ENCODE results near the gene SPSB1. TPM values are rescaled to one million over a fixed set of nuclear protein-coding genes. Genes with fewer than 3 reads are reported as not detected.

Gene SPSB1
- total RNA-seq, 1 experiment from 2014 or later: 18.2 TPM

DNA sequence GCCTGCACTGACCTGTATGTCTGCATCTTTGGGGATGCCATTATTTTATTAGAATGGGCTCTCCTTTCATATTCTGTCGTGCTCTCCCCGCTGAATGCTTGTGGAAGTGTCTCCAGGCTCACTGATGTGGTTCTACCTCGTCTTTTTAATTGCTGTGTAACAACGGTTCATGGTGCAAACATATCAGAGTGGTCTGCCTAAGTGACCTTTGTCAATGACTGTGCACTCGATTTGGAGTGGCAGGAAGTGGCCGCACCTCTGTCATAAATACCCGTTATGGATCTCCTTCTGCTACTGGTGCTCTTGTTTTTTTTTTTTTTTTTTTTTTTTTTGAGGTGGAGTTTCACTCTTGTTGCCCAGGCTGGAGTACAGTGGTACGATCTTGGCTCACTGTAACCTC, 38.3 kb downstream of the SPSB1 start:
- Mint-ChIP-seq H3K36me3 (ENCODE audit: insufficient read depth, unreplicated experiment) (peaks cover 10% of the 10 kb centered on the region), H3K27me3 (ENCODE audit: insufficient read depth, unreplicated experiment) (no peaks in the 10 kb centered on the region), H3K9me3 (ENCODE audit: unreplicated experiment) (no peaks in the 10 kb centered on the region), H3K27ac (ENCODE audit: unreplicated experiment) (no peak overlapping the region), H3K4me1 (ENCODE audit: low read depth, unreplicated experiment) (peaks cover 15% of the 10 kb centered on the region), H3K4me3 (ENCODE audit: unreplicated experiment) (no peak overlapping the region)
- Histone ChIP-seq H3K4me3 (ENCODE audit: low read depth, low read length) (no peak overlapping the region), H3K4me1 (no peaks in the 10 kb centered on the region), H3K36me3 (ENCODE audit: control insufficient read depth, insufficient read depth, low read length) (no peaks in the 10 kb centered on the region), H3K27me3 (replicated peaks; ENCODE audit: control insufficient read depth, insufficient read depth, low read length) (no peaks in the 10 kb centered on the region), H3K9me3 (no peaks in the 10 kb centered on the region)
- no TSS peak for BruUV-seq (replicated peaks)
- intact Hi-C loops (cut with micrococcal nuclease; ENCODE audit: unreplicated experiment): no loop called here
- CTCF ChIA-PET: no interaction called here
- peak in 1 of 2 experiments; percentile 51 for DNase-seq
- POLR2A ChIA-PET: no interaction called here
- TF ChIP-seq, protein P1, sequence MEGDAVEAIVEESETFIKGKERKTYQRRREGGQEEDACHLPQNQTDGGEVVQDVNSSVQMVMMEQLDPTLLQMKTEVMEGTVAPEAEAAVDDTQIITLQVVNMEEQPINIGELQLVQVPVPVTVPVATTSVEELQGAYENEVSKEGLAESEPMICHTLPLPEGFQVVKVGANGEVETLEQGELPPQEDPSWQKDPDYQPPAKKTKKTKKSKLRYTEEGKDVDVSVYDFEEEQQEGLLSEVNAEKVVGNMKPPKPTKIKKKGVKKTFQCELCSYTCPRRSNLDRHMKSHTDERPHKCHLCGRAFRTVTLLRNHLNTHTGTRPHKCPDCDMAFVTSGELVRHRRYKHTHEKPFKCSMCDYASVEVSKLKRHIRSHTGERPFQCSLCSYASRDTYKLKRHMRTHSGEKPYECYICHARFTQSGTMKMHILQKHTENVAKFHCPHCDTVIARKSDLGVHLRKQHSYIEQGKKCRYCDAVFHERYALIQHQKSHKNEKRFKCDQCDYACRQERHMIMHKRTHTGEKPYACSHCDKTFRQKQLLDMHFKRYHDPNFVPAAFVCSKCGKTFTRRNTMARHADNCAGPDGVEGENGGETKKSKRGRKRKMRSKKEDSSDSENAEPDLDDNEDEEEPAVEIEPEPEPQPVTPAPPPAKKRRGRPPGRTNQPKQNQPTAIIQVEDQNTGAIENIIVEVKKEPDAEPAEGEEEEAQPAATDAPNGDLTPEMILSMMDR (IDR thresholded peaks at IDR 0.05; ENCODE audit: insufficient read depth in 1 of 2, low read depth in 1 of 2, low read length in 1 of 2, severe bottlenecking in 1 of 2, unreplicated experiment in 1 of 2): no peak

DNA sequence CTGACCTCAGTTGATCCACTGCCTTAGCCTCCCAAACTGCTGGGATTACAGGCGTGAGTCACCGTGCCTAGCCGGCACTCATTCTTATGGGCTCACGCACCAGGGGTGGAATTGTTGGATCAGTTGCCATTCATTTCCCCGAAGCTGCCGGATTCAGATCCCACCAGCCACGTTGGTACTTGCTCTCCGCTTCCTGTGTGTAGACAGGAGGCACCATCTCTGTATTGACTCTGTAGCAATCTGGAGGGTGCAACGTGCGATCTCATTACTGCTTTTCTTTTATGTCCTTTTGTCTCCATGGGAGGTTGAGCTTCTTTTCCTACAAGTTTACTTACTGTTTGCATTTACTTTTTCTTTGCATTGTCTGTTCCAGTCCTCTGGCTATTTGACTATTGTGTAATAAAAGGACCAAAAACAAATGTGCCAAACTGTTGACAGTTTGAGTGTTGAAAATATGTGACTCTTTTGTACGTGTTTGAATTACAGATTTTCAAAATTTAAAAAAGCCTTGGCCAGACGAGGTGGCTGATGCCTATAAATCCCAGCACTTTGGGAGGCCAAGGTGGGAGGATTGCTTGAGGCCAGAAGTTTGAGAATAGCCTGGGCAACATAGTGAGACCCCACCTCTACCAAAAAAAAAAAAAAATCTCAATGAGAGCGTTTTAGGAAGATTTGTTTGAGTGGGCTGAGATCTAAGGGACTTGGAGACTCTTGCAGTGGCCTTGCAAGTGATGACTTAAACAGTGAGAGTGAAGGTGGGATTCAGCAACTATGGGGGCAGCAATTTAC, 39.1 kb downstream of the SPSB1 start:
- no peaks in the 10 kb centered on the region for H3K4me1 ChIP-seq
- intact Hi-C loops (cut with micrococcal nuclease; ENCODE audit: unreplicated experiment): no loop called here
- ChIA-PET POLR2A (no interaction called here), CTCF (no interaction called here)
- TF ChIP-seq, protein P1 (IDR thresholded peaks at IDR 0.05; ENCODE audit: insufficient read depth in 1 of 2, low read depth in 1 of 2, low read length in 1 of 2, severe bottlenecking in 1 of 2, unreplicated experiment in 1 of 2): no peak
- no peak overlapping the region for H3K4me3 ChIP-seq (ENCODE audit: low read depth, low read length)
- no TSS peak for BruUV-seq (replicated peaks)
- no peaks in the 10 kb centered on the region for H3K27me3 ChIP-seq (replicated peaks; ENCODE audit: control insufficient read depth, insufficient read depth, low read length)
- Mint-ChIP-seq H3K27me3 (ENCODE audit: insufficient read depth, unreplicated experiment) (no peaks in the 10 kb centered on the region), H3K4me3 (ENCODE audit: unreplicated experiment) (no peak overlapping the region), H3K36me3 (ENCODE audit: insufficient read depth, unreplicated experiment) (peaks cover 10% of the 10 kb centered on the region), H3K4me1 (ENCODE audit: low read depth, unreplicated experiment) (peaks cover 15% of the 10 kb centered on the region), H3K27ac (ENCODE audit: unreplicated experiment) (no peak overlapping the region), H3K9me3 (ENCODE audit: unreplicated experiment) (no peaks in the 10 kb centered on the region)
- no peak for DNase-seq
- no peaks in the 10 kb centered on the region for H3K36me3 ChIP-seq (ENCODE audit: control insufficient read depth, insufficient read depth, low read length)
- no peaks in the 10 kb centered on the region for H3K9me3 ChIP-seq

DNA sequence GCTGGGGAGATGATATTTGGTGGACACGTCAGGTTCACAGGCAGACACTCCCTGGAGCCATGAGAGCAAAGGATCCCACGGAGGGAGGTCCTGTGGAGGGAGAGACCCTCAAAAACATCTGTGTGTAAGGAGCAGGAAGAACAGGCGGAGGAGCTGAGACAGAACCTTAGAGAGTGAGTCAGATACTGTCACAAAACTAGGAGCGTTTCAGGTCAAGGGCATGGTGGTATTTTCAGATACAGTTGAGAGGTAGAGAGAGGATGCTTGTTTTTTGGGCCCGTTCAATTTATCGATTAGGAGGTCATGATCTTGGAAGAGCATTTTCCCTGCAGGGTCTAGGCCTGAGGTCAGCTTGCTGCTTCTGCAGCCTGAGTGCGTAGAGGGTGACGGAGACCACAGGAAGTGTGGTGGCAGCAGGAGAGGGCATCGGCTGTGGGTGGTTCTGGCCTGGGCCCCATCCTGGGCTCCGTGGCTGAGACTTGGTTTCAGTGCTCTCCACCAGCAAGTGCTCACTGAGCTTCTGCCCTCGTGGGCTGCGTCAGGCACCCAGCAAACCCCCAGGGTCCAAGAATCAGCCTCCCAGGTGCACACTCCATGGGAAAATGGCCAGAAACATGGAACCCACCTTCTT, 39.9 kb downstream of the SPSB1 start:
- H3K27me3 Mint-ChIP-seq (ENCODE audit: insufficient read depth, unreplicated experiment): no peaks in the 10 kb centered on the region
- ChIA-PET POLR2A (no interaction called here), CTCF (no interaction called here)
- Histone ChIP-seq H3K9me3 (no peaks in the 10 kb centered on the region), H3K27me3 (replicated peaks; ENCODE audit: control insufficient read depth, insufficient read depth, low read length) (no peaks in the 10 kb centered on the region), H3K4me3 (ENCODE audit: low read depth, low read length) (no peak overlapping the region), H3K4me1 (no peaks in the 10 kb centered on the region), H3K36me3 (ENCODE audit: control insufficient read depth, insufficient read depth, low read length) (no peaks in the 10 kb centered on the region)
- no peaks in the 10 kb centered on the region for H3K9me3 Mint-ChIP-seq (ENCODE audit: unreplicated experiment)
- peaks cover 10% of the 10 kb centered on the region for H3K36me3 Mint-ChIP-seq (ENCODE audit: insufficient read depth, unreplicated experiment)
- H3K4me3 Mint-ChIP-seq (ENCODE audit: unreplicated experiment): no peak overlapping the region
- no TSS peak for BruUV-seq (replicated peaks)
- H3K27ac Mint-ChIP-seq (ENCODE audit: unreplicated experiment): no peak overlapping the region
- intact Hi-C loops (cut with micrococcal nuclease; ENCODE audit: unreplicated experiment): no loop called here
- TF ChIP-seq, protein P1 (IDR thresholded peaks at IDR 0.05; ENCODE audit: insufficient read depth in 1 of 2, low read depth in 1 of 2, low read length in 1 of 2, severe bottlenecking in 1 of 2, unreplicated experiment in 1 of 2): no peak
- DNase-seq: no peak
- peaks cover 15% of the 10 kb centered on the region for H3K4me1 Mint-ChIP-seq (ENCODE audit: low read depth, unreplicated experiment)

Data from Caco-2 (cell line).